GM23338 (cell line): ENCODE results near the gene PHLDB1. TPM values are rescaled to one million over a fixed set of nuclear protein-coding genes. Genes with fewer than 3 reads are reported as not detected.
"Not testable (repeated sequence)": the region's sequence is repeated elsewhere in the genome, so short reads cannot be mapped to it uniquely, and the experiment has no call there.

Experiments
- ATAC-seq: fragments of 200-7000 bp; cut with Tn5 transposase; 3 replicates; pipeline ENCODE4 v1.9.1; 2020
- DNase-seq: peaks from one replicate; pipeline ENCODE4 v3.0.0-alpha.2; 2015; ENCODE audit warnings: low spot score
- H2AFZ ChIP-seq: fragments of 200-600 bp; sonication (generic); 2 replicates; pipeline ENCODE4 v1.8.0; 2016; ENCODE audit warnings: antibody characterized with exemption, mild to moderate bottlenecking, moderate library complexity
- H3F3A ChIP-seq: fragments of 200-600 bp; sonication (generic); replicated peaks from 2 replicates; pipeline ENCODE4 v1.8.0; 2017; ENCODE audit warnings: antibody characterized with exemption, mixed run types, low read depth
- H3K27ac ChIP-seq: fragments of 200-600 bp; sonication (generic); 2 replicates; pipeline ENCODE4 v1.6.1; 2016; ENCODE audit warnings: low read depth
- H3K27me3 ChIP-seq: fragments of 200-600 bp; sonication (generic); 2 replicates; pipeline ENCODE4 v1.8.0; 2016; ENCODE audit warnings: mild to moderate bottlenecking, mixed run types, moderate library complexity; ENCODE audit not compliant: insufficient read depth
- H3K36me3 ChIP-seq: fragments of 200-600 bp; sonication (generic); 2 replicates; pipeline ENCODE4 v1.8.0; 2016; ENCODE audit warnings: mild to moderate bottlenecking; ENCODE audit not compliant: insufficient read depth
- H3K4me1 ChIP-seq: fragments of 200-600 bp; sonication (generic); 2 replicates; pipeline ENCODE4 v1.8.0; 2016; ENCODE audit warnings: mild to moderate bottlenecking, moderate library complexity; ENCODE audit not compliant: insufficient read depth
- H3K4me2 ChIP-seq: fragments of 200-600 bp; sonication (generic); 2 replicates; pipeline ENCODE4 v1.7.1; 2017; ENCODE audit warnings: mixed run types
- H3K4me3 ChIP-seq: fragments of 200-600 bp; sonication (generic); 2 replicates; pipeline ENCODE4 v1.6.1; 2016; ENCODE audit warnings: mixed run types
- H3K79me2 ChIP-seq: fragments of 200-600 bp; sonication (generic); replicated peaks from 2 replicates; pipeline ENCODE4 v1.8.0; 2017; ENCODE audit warnings: mild to moderate bottlenecking; ENCODE audit not compliant: insufficient read depth
- H3K9me2 ChIP-seq: fragments of 200-600 bp; sonication (generic); 2 replicates; pipeline ENCODE4 v1.8.0; 2017; ENCODE audit not compliant: insufficient read depth
- H4K20me1 ChIP-seq: fragments of 200-600 bp; sonication (generic); replicated peaks from 2 replicates; pipeline ENCODE4 v1.8.0; 2017; ENCODE audit warnings: mild to moderate bottlenecking; ENCODE audit not compliant: insufficient read depth
- H3K27ac Mint-ChIP-seq: 2 replicates; pipeline ENCODE4 v1.8.0; 2020; ENCODE audit warnings: inconsistent platforms, mild to moderate bottlenecking, moderate library complexity, mixed read lengths
- H3K27me3 Mint-ChIP-seq: 3 replicates; pipeline ENCODE4 v1.8.0; 2022; ENCODE audit warnings: low read depth, mild to moderate bottlenecking, moderate library complexity, mixed read lengths, inconsistent platforms; ENCODE audit not compliant: insufficient read depth, poor library complexity
- H3K36me3 Mint-ChIP-seq: 3 replicates; pipeline ENCODE4 v1.8.0; 2021; ENCODE audit warnings: low read depth, mild to moderate bottlenecking, inconsistent platforms, moderate library complexity, mixed read lengths
- H3K4me1 Mint-ChIP-seq: 3 replicates; pipeline ENCODE4 v1.8.0; 2020; ENCODE audit warnings: mild to moderate bottlenecking, inconsistent platforms, mixed read lengths
- H3K4me3 Mint-ChIP-seq: 3 replicates; pipeline ENCODE4 v1.8.0; 2021; ENCODE audit warnings: moderate library complexity, mild to moderate bottlenecking, inconsistent platforms, mixed read lengths
- H3K9me3 Mint-ChIP-seq: 3 replicates; pipeline ENCODE4 v1.8.0; 2020; ENCODE audit warnings: moderate library complexity, mild to moderate bottlenecking, inconsistent platforms, mixed read lengths
- EZH2 ChIP-seq: fragments of 200-600 bp; sonication (generic); IDR thresholded peaks from one replicate; pipeline ENCODE4 v1.8.0; 2017; ENCODE audit warnings: antibody characterized with exemption, mild to moderate bottlenecking, low read depth; ENCODE audit not compliant: unreplicated experiment
- NANOG ChIP-seq: IDR thresholded peaks from 2 replicates; pipeline ENCODE4 v1.6.1; 2016; ENCODE audit warnings: antibody characterized with exemption, borderline replicate concordance
- POLR2AphosphoS5 ChIP-seq: IDR thresholded peaks from 2 replicates; pipeline ENCODE4 v1.6.1; 2016; ENCODE audit warnings: antibody characterized with exemption, low read depth
- ZNF331 ChIP-seq: fragments of 250-450 bp; sonication (Bioruptor Pico); IDR thresholded peaks from 2 replicates; pipeline ENCODE4 v1.5.0; 2020; ENCODE audit warnings: low read depth, mild to moderate bottlenecking, moderate library complexity
- polyA plus RNA-seq: library from polyadenylated mRNA; unstranded; fragments of >200 nt; fragmentation: Nextera tagmentation; extraction: Ambion mirVana; gene quantifications from 2 replicates; pipeline ENCODE4 v1.2.1, GENCODE V29; 2016
- total RNA-seq: library from RNA; depleted of rRNA; stranded (reverse); fragments of >200 nt; shearing (Covaris generic); gene quantifications from 2 replicates; pipeline ENCODE4 v1.2.3, GENCODE V29; 2014
- TF ChIP-seq, protein P1 (sequence below): fragments of 250-450 bp; sonication (Bioruptor Pico); IDR thresholded peaks from 2 replicates; pipeline ENCODE4 v1.5.0; 2020; ENCODE audit warnings: mild to moderate bottlenecking, moderate library complexity
- TF ChIP-seq, protein P2 (sequence below): IDR thresholded peaks from 2 replicates; pipeline ENCODE4 v1.6.1; 2016; ENCODE audit warnings: antibody characterized with exemption

The PHLDB1 gene
- total and polyA plus RNA-seq, 2 experiments from 2014 or later: 46.0 to 85.2 TPM

DNA sequence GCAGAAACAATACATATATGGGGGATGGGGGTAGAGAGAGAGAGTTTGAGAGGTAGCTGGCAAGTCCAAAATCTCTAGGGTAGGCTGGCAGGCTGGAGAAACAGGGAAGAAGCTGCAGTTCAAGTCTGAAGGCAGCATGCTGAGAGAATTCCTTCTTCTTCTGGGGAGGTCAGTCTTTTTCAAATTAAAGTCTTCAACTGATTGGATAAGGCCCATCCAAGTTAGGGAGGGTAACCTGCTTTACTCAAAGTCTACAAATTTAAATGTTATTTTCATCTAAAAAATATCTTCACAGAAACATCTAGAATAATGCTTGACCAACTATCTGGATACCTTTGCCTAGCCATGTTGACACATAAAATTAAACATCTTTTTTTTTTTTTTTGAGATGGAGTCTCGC, 75.0 kb downstream of the PHLDB1 start (continued):
- TF ChIP-seq, protein P1, sequence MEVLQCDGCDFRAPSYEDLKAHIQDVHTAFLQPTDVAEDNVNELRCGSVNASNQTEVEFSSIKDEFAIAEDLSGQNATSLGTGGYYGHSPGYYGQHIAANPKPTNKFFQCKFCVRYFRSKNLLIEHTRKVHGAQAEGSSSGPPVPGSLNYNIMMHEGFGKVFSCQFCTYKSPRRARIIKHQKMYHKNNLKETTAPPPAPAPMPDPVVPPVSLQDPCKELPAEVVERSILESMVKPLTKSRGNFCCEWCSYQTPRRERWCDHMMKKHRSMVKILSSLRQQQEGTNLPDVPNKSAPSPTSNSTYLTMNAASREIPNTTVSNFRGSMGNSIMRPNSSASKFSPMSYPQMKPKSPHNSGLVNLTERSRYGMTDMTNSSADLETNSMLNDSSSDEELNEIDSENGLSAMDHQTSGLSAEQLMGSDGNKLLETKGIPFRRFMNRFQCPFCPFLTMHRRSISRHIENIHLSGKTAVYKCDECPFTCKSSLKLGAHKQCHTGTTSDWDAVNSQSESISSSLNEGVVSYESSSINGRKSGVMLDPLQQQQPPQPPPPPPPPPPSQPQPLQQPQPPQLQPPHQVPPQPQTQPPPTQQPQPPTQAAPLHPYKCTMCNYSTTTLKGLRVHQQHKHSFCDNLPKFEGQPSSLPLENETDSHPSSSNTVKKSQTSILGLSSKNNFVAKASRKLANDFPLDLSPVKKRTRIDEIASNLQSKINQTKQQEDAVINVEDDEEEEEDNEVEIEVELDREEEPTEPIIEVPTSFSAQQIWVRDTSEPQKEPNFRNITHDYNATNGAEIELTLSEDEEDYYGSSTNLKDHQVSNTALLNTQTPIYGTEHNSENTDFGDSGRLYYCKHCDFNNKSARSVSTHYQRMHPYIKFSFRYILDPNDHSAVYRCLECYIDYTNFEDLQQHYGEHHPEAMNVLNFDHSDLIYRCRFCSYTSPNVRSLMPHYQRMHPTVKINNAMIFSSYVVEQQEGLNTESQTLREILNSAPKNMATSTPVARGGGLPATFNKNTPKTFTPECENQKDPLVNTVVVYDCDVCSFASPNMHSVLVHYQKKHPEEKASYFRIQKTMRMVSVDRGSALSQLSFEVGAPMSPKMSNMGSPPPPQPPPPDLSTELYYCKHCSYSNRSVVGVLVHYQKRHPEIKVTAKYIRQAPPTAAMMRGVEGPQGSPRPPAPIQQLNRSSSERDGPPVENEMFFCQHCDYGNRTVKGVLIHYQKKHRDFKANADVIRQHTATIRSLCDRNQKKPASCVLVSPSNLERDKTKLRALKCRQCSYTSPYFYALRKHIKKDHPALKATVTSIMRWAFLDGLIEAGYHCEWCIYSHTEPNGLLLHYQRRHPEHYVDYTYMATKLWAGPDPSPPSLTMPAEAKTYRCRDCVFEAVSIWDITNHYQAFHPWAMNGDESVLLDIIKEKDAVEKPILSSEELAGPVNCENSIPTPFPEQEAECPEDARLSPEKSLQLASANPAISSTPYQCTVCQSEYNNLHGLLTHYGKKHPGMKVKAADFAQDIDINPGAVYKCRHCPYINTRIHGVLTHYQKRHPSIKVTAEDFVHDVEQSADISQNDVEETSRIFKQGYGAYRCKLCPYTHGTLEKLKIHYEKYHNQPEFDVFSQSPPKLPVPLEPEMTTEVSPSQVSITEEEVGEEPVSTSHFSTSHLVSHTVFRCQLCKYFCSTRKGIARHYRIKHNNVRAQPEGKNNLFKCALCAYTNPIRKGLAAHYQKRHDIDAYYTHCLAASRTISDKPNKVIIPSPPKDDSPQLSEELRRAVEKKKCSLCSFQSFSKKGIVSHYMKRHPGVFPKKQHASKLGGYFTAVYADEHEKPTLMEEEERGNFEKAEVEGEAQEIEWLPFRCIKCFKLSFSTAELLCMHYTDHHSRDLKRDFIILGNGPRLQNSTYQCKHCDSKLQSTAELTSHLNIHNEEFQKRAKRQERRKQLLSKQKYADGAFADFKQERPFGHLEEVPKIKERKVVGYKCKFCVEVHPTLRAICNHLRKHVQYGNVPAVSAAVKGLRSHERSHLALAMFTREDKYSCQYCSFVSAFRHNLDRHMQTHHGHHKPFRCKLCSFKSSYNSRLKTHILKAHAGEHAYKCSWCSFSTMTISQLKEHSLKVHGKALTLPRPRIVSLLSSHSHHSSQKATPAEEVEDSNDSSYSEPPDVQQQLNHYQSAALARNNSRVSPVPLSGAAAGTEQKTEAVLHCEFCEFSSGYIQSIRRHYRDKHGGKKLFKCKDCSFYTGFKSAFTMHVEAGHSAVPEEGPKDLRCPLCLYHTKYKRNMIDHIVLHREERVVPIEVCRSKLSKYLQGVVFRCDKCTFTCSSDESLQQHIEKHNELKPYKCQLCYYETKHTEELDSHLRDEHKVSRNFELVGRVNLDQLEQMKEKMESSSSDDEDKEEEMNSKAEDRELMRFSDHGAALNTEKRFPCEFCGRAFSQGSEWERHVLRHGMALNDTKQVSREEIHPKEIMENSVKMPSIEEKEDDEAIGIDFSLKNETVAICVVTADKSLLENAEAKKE (CRISPR knock-in tag): no peak
- TF ChIP-seq, protein P2, sequence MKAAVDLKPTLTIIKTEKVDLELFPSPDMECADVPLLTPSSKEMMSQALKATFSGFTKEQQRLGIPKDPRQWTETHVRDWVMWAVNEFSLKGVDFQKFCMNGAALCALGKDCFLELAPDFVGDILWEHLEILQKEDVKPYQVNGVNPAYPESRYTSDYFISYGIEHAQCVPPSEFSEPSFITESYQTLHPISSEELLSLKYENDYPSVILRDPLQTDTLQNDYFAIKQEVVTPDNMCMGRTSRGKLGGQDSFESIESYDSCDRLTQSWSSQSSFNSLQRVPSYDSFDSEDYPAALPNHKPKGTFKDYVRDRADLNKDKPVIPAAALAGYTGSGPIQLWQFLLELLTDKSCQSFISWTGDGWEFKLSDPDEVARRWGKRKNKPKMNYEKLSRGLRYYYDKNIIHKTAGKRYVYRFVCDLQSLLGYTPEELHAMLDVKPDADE: no peak
- TF ChIP-seq POLR2AphosphoS5 (no peak), ZNF331 (CRISPR knock-in tag) (no peak), NANOG (no peak), EZH2 (no peak)

DNA sequence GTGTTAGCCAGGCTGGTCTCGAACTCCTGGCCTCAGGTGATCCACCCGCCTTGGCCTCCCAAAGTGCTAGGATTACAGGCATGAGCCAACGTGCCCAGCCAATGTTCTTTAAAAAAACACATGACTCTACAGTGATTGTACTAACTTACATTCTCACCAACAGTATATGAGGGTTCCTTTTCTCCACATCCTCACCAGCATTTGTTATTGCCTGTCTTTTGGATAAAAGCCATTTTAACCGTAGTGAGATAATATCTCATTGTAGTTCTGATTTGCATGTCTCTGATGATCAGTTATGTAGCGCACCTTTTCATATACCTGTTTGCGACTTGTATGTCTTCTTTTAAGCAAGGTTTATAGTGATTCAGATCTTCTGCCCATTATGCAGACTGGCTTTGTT, 75.5 kb downstream of the PHLDB1 start:
- not testable (repeated sequence) for H3K27ac ChIP-seq, H3K27ac Mint-ChIP-seq, H3K27me3 Mint-ChIP-seq, H3K4me3 ChIP-seq, H3K36me3 ChIP-seq, H3K36me3 Mint-ChIP-seq, H3F3A ChIP-seq, H3K4me1 ChIP-seq, H4K20me1 ChIP-seq, H2AFZ ChIP-seq, H3K79me2 ChIP-seq, H3K4me2 ChIP-seq, H3K4me3 Mint-ChIP-seq, ATAC-seq, H3K9me2 ChIP-seq, H3K27me3 ChIP-seq, H3K4me1 Mint-ChIP-seq, DNase-seq, H3K9me3 Mint-ChIP-seq
